CD4-positive, alpha-beta memory T cell (primary cell): ENCODE results near the gene ZNF217. TPM values are rescaled to one million over a fixed set of nuclear protein-coding genes. Genes with fewer than 3 reads are reported as not detected.
A peak's percentile ranks its signal among the peaks of the same experiment; 100 is the strongest.
"Not testable (repeated sequence)": the region's sequence is repeated elsewhere in the genome, so short reads cannot be mapped to it uniquely, and the experiment has no call there.

ENCODE experiments used
- CTCF ChIA-PET: fragments of 350-600 bp; sonication (Branson Sonifier 250); formaldehyde crosslinking; loops from one replicate; lab custom pipeline; 2021; ENCODE audit warnings: inconsistent platforms; ENCODE audit not compliant: partially characterized antibody; lab: Charles Lee
- POLR2A ChIA-PET: fragments of 350-600 bp; sonication (Branson Sonifier 250); formaldehyde crosslinking; loops from one replicate; lab custom pipeline; 2021; ENCODE audit not compliant: partially characterized antibody; lab: Charles Lee
- DNase-seq, 5 donors: peaks; one replicate each; pipeline versions ENCODE4 v3.0.0 to v3.0.0-alpha.2; 2020 to 2022; ENCODE audit warnings: mixed read lengths in 1 of 5
- H3K27ac ChIP-seq: one replicate; pipeline ENCODE4 v1.7.0; 2013; ENCODE audit warnings: low read depth, low read length
- H3K27me3 ChIP-seq: 2 replicates; pipeline ENCODE4 v1.7.0; 2013; ENCODE audit warnings: mild to moderate bottlenecking, low read length, moderate library complexity; ENCODE audit not compliant: insufficient read depth
- H3K36me3 ChIP-seq: 2 replicates; pipeline ENCODE4 v1.7.0; 2013; ENCODE audit warnings: mild to moderate bottlenecking, low read length, moderate library complexity; ENCODE audit not compliant: insufficient read depth
- H3K4me1 ChIP-seq: 2 replicates; pipeline ENCODE4 v1.7.0; 2013; ENCODE audit warnings: mild to moderate bottlenecking, low read length, moderate library complexity; ENCODE audit not compliant: insufficient read depth
- H3K4me3 ChIP-seq, 2 donors: one replicate each; pipeline ENCODE4 v1.7.0; 2013; ENCODE audit warnings: low read length in 2 of 2, mild to moderate bottlenecking in 1 of 2
- H3K9me3 ChIP-seq, 2 donors: one replicate each; pipeline ENCODE4 v1.7.0; 2013; ENCODE audit warnings: low read length in 2 of 2, control low read depth in 1 of 2; ENCODE audit not compliant: control insufficient read depth in 1 of 2
- H3K27ac Mint-ChIP-seq, 7 donors: one replicate each; pipeline ENCODE4 v1.8.0; 2020 to 2021; ENCODE audit warnings: mixed read lengths in 7 of 7, mild to moderate bottlenecking in 6 of 7, inconsistent platforms in 3 of 7, moderate library complexity in 3 of 7
- H3K27me3 Mint-ChIP-seq, 2 donors: one replicate each; pipeline ENCODE4 v1.8.0; 2020 to 2021; ENCODE audit warnings: mixed read lengths in 2 of 2
- H3K36me3 Mint-ChIP-seq, 2 donors: one replicate each; pipeline ENCODE4 v1.8.0; 2020 to 2021; ENCODE audit warnings: mixed read lengths in 2 of 2, inconsistent platforms in 1 of 2, mild to moderate bottlenecking in 1 of 2
- H3K4me1 Mint-ChIP-seq, 4 donors: one replicate each; pipeline ENCODE4 v1.8.0; 2020 to 2021; ENCODE audit warnings: mixed read lengths in 4 of 4, mild to moderate bottlenecking in 1 of 4
- H3K4me3 Mint-ChIP-seq, 8 donors: one replicate each; pipeline ENCODE4 v1.8.0; 2020 to 2021; ENCODE audit warnings: mixed read lengths in 8 of 8, mild to moderate bottlenecking in 7 of 8, moderate library complexity in 6 of 8, inconsistent platforms in 3 of 8
- H3K9me3 Mint-ChIP-seq, 8 donors: one replicate each; pipeline ENCODE4 v1.8.0; 2020 to 2021; ENCODE audit warnings: mixed read lengths in 8 of 8, mild to moderate bottlenecking in 5 of 8, inconsistent platforms in 3 of 8, moderate library complexity in 1 of 8
- intact Hi-C: fragments of 100-400 bp; cut with micrococcal nuclease; formaldehyde crosslinking; loops from one replicate; pipeline ENCODE4 v1.15.1; 2023
- polyA plus RNA-seq, 2 donors: library from polyadenylated mRNA; unstranded; fragments of 300-500 nt; fragmentation: Illumina TruSeq; gene quantifications; one replicate each; pipeline ENCODE4 v1.2.3, GENCODE V29; 2021
- total RNA-seq, 2 experiments: library from RNA; stranded (reverse); gene quantifications; one replicate each; pipeline ENCODE4 v1.2.3, GENCODE V29; 2021

ZNF217 gene
- total and polyA plus RNA-seq, 4 experiments from 2014 or later, result 11.6 to 111 (median 64.4) TPM

- Mint-ChIP-seq H3K4me3 (no peak overlapping the region), H3K9me3 (no peaks in the 10 kb centered on the region), H3K27ac (peak overlapping the region in 1 of 7 donors; percentile 64), H3K4me1 (peaks cover 0 to 6% (median 0%) of the 10 kb centered on the region in 4 donors), H3K27me3 (no peaks in the 10 kb centered on the region), H3K36me3 (peaks cover 0 to under 1% of the 10 kb centered on the region in 2 donors)
- H3K4me1 ChIP-seq, result no peaks in the 10 kb centered on the region
- intact Hi-C loops, result no loop called here
- no peak overlapping the region for H3K4me3 ChIP-seq
- no peak overlapping the region for H3K27ac ChIP-seq
- H3K9me3 ChIP-seq, result no peaks in the 10 kb centered on the region
- ChIA-PET POLR2A (no interaction called here), CTCF (interaction anchor here (1.3 kb wide), 1 partner anchor 385 kb away, joined by 3 read pairs; no protein-coding TSS in a partner anchor)
- no peaks in the 10 kb centered on the region for H3K27me3 ChIP-seq
- DNase-seq, result no peak
- H3K36me3 ChIP-seq, result no peaks in the 10 kb centered on the region
Observed at GRCh38 chr20:53555081-53555480, 38.6 kb downstream of the ZNF217 start.

DNA sequence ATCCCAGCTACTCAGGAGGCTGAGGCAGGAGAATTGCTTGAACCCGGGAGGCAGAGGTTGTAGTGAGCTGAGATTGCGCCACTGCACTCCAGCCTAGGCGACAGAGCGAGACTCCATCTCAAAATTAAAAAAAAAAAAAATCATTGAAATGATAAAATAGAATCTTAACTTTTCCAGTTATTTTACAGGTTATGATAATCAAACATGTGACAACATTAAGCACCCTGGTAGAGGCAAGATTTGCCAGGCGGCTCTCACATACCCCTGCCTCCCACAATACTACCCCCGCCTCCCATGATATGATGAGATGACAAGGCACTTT lies 41.1 kb downstream of the ZNF217 start:
- CTCF ChIA-PET, H3K4me1 Mint-ChIP-seq, DNase-seq, H3K27me3 Mint-ChIP-seq, H3K4me1 ChIP-seq, intact Hi-C loops, H3K36me3 ChIP-seq, H3K9me3 ChIP-seq, POLR2A ChIA-PET, H3K9me3 Mint-ChIP-seq, H3K4me3 Mint-ChIP-seq, H3K27ac ChIP-seq, H3K4me3 ChIP-seq, H3K36me3 Mint-ChIP-seq, H3K27me3 ChIP-seq: not testable (repeated sequence)
- H3K27ac Mint-ChIP-seq, result peak overlapping the region in 2 of 7 donors; percentile 36 to 50

GRCh38 chr20:53551719-53552571 lies 41.7 kb downstream of the ZNF217 start:
- H3K4me3 ChIP-seq, H3K9me3 ChIP-seq, H3K4me1 Mint-ChIP-seq, H3K9me3 Mint-ChIP-seq, H3K27ac ChIP-seq, intact Hi-C loops, H3K27me3 ChIP-seq, H3K4me1 ChIP-seq, DNase-seq, H3K27me3 Mint-ChIP-seq, H3K36me3 Mint-ChIP-seq, POLR2A ChIA-PET, H3K36me3 ChIP-seq, H3K4me3 Mint-ChIP-seq: not testable (repeated sequence)
- peak overlapping the region in 1 of 7 donors; percentile 36 for H3K27ac Mint-ChIP-seq
- CTCF ChIA-PET, result interaction anchor here (1.4 kb wide), 1 partner anchor 364 kb away, joined by 3 read pairs; no protein-coding TSS in a partner anchor

- Mint-ChIP-seq H3K4me1 (peaks cover 0 to 4% (median 0%) of the 10 kb centered on the region in 4 donors), H3K27ac (peak overlapping the region in 2 of 7 donors; percentile 52 to 57), H3K27me3 (no peaks in the 10 kb centered on the region), H3K36me3 (no peaks in the 10 kb centered on the region), H3K4me3 (no peak overlapping the region), H3K9me3 (no peaks in the 10 kb centered on the region)
- CTCF ChIA-PET, result interaction anchor here (0.9 to 1.4 kb wide), 2 partner anchors 24 to 365 kb away, joined by 3 read pairs; no protein-coding TSS in a partner anchor
- Histone ChIP-seq H3K4me1 (no peaks in the 10 kb centered on the region), H3K27ac (no peak overlapping the region), H3K4me3 (no peak overlapping the region), H3K36me3 (no peaks in the 10 kb centered on the region), H3K9me3 (no peaks in the 10 kb centered on the region), H3K27me3 (no peaks in the 10 kb centered on the region)
- POLR2A ChIA-PET, result interaction anchor here (0.6 kb wide), 1 partner anchor 138 kb away, joined by 3 read pairs; no protein-coding TSS in a partner anchor
- intact Hi-C loops, result no loop called here
- DNase-seq, result no peak
Observed at GRCh38 chr20:53550280-53551187, 43.1 kb downstream of the ZNF217 start.

DNA sequence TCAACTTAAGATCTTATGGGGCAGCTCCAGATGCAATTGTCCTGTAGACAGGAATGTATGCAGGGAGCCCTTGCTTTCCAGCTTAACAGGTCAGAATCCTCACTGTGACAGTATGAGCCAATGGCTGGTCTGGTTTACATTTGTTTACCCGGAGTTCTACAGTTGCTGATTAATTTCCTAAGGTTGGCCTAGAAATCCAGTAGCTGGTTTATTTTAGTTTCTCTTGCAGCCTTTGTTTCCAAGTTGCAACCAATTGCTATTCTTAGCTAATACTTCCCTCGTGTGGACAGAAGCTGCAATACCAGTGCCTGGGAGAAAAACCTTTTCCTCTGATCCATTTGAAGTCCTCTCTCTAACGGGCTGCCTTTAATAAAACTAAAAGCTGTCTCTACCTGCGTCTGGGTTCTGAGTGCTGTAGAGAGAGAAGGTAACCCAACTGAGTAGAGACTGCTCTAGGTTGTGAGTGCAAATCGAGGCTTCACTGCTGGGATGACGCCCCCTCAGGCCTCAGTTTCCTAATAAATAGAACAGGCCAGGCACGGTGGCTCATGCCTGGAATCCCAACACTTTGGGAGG lies 45.9 kb downstream of the ZNF217 start:
- intact Hi-C loops, result loop anchor here (2.0 to 5.0 kb wide), 3 partner anchors 390 to 1419 kb away; no protein-coding TSS in a partner anchor
- no peak overlapping the region for H3K27ac Mint-ChIP-seq
- H3K36me3 Mint-ChIP-seq, result no peaks in the 10 kb centered on the region
- POLR2A ChIA-PET, result interaction anchor here (0.5 to 0.9 kb wide), 2 partner anchors 377 to 1235 kb away, joined by 3 read pairs; no protein-coding TSS in a partner anchor
- peak in 4 of 5 donors; percentile 29 to 37 (median 34) for DNase-seq
- no peaks in the 10 kb centered on the region for H3K36me3 ChIP-seq
- H3K4me3 Mint-ChIP-seq, result no peak overlapping the region
- CTCF ChIA-PET, result interaction anchor here (0.8 to 2.4 kb wide), 14 partner anchors 9 to 1419 kb away, joined by 3 to 10 read pairs (median 4); no protein-coding TSS in a partner anchor
- no peaks in the 10 kb centered on the region for H3K27me3 Mint-ChIP-seq
- H3K9me3 ChIP-seq, result no peaks in the 10 kb centered on the region
- H3K9me3 Mint-ChIP-seq, result no peaks in the 10 kb centered on the region
- H3K27me3 ChIP-seq, result no peaks in the 10 kb centered on the region
- H3K4me3 ChIP-seq, result no peak overlapping the region
- no peaks in the 10 kb centered on the region for H3K4me1 ChIP-seq
- no peak overlapping the region for H3K27ac ChIP-seq
- H3K4me1 Mint-ChIP-seq, result peaks cover 0 to 4% (median 0%) of the 10 kb centered on the region in 4 donors

DNA sequence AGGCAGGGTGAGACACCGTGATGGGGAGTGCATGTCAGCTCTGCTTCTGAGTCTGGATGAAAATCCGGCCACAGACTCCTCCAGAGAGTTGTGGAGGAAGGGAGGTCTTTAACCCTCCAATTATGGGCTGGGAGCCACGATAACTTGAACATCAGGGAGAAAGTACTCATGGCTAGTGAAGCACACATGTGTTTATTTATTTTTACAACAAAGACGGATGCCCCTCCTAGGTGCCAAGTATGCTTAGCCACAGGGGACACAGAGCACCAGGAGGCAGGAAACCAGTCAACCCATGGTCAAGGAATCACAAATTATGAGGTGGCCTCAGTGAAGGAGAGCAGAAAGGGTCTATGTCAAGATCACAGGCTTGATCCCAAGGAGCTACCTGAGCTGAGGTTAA lies 54.1 kb downstream of the ZNF217 start:
- H3K4me1 ChIP-seq, result no peaks in the 10 kb centered on the region
- no peak for DNase-seq
- H3K9me3 ChIP-seq, result no peaks in the 10 kb centered on the region
- intact Hi-C loops, result no loop called here
- ChIA-PET CTCF (interaction anchor here (1.4 to 2.0 kb wide), 2 partner anchors 8 to 401 kb away, joined by 3 to 7 read pairs; no protein-coding TSS in a partner anchor), POLR2A (no interaction called here)
- Mint-ChIP-seq H3K27ac (peak overlapping the region in 1 of 7 donors; percentile 15), H3K27me3 (no peaks in the 10 kb centered on the region), H3K4me3 (no peak overlapping the region), H3K9me3 (peaks cover 0 to 1% (median 0%) of the 10 kb centered on the region in 8 donors), H3K36me3 (no peaks in the 10 kb centered on the region), H3K4me1 (no peaks in the 10 kb centered on the region)
- H3K36me3 ChIP-seq, result no peaks in the 10 kb centered on the region
- H3K27ac ChIP-seq, result no peak overlapping the region
- no peak overlapping the region for H3K4me3 ChIP-seq
- H3K27me3 ChIP-seq, result no peaks in the 10 kb centered on the region
